Fibroblast of upper back skin (primary cell): ENCODE data around the gene NMRK2.
"Not testable (repeated sequence)": the region's sequence is repeated elsewhere in the genome, so short reads cannot be mapped to it uniquely, and the experiment has no call there.

Experiments used
- DNase-seq: peaks from one replicate; pipeline ENCODE4 v3.0.0-alpha.2; 2013

The NMRK2 gene, protein sequence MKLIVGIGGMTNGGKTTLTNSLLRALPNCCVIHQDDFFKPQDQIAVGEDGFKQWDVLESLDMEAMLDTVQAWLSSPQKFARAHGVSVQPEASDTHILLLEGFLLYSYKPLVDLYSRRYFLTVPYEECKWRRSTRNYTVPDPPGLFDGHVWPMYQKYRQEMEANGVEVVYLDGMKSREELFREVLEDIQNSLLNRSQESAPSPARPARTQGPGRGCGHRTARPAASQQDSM

DNA sequence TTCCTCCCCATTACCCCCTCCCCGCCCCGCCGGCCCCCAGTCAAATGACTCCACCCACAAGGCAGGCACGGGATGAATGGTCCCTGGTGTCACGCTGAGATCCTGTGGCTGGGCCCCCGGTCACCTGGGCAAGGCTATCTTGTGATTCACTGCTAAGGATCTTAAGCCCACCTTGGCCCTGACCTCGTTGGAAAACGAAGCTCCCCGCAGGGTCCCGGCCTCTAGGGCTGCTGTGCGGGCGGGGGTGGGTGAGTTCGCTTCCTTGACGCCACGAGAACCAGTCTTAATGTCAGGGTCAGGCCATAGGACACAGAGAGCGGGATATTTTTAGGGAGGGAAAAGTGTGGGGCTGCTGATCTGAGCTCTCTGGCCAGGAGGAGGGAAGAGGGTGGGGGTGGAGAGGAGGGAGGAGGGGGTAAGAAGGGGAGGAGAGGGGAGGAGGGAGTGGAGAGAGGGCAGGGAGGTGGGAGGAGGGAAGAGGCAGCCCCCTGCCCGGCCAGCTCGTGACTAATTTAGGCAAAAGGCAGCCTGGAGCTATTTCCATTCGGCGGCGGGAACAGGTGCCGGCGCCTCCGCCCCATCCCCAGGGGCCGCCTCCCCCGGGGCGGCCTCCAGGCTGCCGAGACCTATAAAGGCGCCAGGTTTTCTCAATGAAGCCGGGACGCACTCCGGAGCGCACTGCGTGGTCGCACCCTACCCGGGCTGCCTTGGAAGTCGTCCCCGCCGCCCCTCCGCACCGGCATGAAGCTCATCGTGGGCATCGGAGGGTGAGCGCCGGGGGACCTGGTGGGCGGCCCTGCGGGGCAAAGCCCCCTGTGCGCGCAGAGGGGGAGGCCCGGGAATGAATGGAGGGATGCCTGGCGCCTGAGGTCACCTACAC, at the start of gene NMRK2:
Gene NMRK2 (plus strand): TSS at position 139 of the 880 bp plus-strand sequence. CDS start 603 bp downstream, at position 742.
- no peak for DNase-seq

- DNase-seq = no peak
Measured at GRCh38 chr19:3890591-3890990, 42.3 kb upstream of the NMRK2 start.

GRCh38 chr19:3893509-3894179, 39.2 kb upstream of the NMRK2 start:
- no peak for DNase-seq

- not testable (repeated sequence) for DNase-seq
Measured at GRCh38 chr19:3894959-3895358, 37.9 kb upstream of the NMRK2 start.

GRCh38 chr19:3895788-3896187, 37.1 kb upstream of the NMRK2 start:
- DNase-seq = no peak

DNA sequence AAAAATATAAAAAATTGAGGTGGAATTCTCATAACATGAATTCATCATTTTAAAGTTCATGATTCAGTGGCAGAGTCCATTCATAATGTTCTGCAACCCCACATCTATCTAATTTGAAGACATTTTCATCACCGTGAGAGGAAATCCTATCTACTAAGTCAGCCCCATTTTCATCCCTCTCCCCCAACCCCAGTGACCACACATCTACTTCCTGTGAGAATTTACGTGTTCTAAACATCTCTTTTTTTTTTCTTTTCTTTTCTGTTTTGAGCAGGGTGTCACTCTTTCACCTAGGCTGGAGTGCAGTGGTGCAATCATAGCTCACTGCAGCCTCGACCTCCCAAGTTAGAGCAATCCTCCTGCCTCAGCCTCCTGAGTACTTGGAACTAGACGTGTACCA, 34.9 kb upstream of the NMRK2 start:
- no peak for DNase-seq

GRCh38 chr19:3898426-3898825, 34.4 kb upstream of the NMRK2 start:
- DNase-seq = no peak

DNA sequence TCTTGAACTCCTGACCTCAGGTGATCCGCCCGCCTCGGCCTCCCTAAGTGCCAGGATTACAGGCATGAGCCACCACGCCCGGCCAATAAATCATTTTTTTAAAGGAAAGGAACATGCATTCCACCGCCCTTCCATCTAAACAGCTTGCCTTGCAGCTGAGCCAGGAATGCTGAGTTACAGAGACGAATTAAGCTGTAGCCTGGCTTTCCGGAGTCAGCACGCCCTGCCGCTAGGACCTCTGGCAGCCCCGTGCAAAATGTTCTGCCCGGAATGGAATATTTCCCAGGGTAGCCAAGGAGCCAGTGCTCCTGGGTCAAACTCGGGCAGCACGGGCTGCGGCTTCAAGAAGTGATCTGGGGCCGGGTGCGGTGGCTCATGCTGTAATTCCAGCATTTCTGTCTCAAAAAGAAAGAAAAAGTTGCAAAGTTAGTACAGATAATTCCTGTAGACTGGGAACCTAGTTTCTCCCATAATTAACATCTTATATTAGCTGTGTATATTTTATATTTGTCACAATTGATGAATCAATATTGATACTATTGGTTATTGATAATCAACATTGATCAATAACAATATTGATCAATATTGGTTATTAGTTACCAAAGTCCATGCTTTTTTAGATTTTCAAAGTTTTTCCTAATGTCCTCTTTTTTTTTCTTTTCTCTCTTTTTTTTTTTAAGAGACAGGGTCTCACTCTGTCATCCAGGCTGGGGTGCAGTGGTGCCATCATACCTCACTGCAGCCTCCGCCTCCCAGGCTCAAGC, 33.2 kb upstream of the NMRK2 start:
- DNase-seq = no peak

- no peak for DNase-seq
Measured at GRCh38 chr19:3902317-3902973, 30.4 kb upstream of the NMRK2 start.

DNA sequence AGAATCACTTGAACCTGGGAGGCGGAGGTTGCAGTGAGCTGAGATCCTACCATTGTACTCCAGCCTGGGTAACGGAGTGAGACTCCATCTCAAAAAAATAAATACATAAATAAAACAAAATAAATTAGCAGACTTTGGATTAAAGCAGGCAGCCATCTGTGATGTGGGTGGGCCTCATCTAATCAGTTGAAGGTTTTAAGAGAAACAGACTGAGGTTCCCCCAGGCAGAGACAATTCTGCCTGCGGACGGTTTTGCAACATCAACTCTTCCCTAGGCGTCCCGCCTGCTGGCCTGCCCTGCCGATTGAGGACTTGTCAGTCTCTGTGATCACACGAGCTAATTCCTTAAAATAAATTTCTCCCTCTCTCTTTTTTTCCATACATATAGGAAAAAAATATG, 28.6 kb upstream of the NMRK2 start:
- no peak for DNase-seq

DNA sequence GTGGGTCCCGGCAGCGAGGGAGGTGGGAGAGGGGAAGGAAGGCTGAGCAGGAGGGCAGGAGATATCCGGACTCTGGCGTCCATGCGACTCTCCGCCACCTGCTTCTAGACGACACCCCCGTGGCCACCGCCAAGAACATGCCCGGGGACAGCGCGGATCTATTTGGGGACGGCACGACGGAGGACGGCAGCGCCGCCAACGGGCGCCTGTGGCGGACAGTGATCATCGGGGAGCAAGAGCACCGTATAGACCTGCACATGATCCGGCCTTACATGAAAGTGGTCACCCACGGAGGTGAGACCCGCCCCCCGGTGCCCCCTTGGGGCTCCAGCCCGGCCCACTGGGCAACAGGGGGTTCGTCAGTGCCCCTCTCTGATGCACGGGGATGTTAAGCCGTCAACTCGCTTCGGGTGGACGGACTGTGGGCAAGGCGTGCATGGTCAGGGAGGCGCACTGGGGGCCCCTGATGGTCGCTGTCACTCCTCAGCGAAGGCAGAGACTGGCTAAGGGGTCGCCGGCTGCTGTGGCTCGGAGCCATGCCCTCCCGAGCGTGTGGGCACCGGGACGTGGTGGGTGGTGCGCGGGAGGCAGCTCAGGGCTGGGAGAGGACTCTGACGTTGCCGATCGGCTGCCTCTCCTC, 25.1 kb upstream of the NMRK2 start:
- no peak for DNase-seq

DNA sequence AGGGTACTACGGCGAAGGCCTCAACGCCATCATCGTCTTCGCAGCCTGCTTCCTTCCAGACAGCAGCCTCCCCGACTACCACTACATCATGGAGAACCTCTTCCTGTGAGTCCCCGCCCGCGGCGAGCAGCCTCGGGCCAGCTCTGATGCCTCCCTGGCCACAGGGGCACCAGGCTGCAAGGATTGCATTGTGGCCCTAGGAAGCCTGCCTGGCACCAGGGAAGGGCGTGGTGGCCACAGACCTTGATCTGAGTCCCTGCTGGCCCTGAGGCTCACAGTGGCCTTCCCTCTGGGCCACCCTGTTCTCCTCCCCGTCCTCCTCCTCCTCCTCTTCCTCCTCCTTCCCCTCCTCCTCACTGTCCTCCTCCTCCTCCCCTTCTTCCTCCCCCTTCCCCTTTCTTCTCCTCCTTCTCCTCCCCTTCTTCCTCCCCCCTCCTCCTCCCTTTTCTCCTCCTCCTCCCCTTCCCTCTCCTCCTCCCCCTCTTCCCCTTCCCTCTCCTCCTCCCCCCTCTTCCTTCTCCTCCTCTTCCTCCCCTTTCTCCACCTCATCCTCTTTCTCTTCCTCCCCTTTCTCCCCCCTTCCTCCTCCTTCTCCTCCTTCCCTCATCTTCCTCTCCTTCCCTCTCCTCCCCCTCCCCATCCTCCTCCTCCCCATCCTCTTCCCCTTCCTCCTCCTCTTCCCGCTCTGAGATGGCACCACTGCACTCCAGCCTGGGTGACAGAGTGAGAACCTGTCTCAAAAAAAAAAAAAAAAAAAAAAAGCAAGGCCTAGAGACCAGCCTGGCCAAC, 24.4 kb upstream of the NMRK2 start:
- DNase-seq = no peak

DNA sequence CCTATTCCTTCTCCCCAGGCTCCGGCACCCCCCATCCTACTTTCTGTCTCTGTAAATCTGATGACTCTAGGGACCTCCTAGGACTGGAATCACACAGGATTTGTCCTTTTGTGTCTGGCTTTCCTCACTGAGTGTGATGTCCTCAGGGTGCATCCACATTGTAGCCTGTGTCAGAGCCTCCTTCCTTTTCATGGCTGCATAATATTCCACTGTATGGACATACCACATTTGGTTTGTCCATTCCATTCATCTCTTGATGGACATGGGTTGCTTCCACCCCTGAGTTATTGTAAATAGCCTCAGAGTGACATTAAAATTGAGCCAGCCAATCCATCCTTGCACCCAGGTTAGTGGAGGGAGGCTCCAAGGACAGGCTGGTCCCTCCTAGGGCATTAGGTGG, 22.8 kb upstream of the NMRK2 start:
- no peak for DNase-seq

GRCh38 chr19:3914199-3914598, 18.7 kb upstream of the NMRK2 start:
- DNase-seq = no peak

GRCh38 chr19:3916033-3916432, 16.8 kb upstream of the NMRK2 start:
- no peak for DNase-seq

DNA sequence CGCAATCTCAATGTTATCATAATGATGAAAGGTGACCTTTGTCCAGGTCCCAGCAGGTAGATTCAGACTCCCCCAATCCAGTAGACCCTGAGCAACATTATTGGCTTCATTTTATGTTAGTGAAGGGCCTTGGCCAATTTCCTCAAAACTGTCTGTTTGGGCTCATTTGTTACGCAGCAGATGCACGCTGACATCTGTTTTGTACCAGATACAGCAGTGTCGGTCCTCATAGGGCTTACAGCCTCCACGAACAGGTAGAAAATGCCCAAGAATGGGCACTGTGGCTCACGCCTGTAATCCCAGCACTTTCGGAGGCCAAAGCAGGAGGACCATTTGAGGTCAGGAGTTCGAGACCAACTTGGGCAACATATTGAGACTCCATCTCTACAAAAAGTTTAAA, 13.1 kb upstream of the NMRK2 start:
- DNase-seq = no peak

DNA sequence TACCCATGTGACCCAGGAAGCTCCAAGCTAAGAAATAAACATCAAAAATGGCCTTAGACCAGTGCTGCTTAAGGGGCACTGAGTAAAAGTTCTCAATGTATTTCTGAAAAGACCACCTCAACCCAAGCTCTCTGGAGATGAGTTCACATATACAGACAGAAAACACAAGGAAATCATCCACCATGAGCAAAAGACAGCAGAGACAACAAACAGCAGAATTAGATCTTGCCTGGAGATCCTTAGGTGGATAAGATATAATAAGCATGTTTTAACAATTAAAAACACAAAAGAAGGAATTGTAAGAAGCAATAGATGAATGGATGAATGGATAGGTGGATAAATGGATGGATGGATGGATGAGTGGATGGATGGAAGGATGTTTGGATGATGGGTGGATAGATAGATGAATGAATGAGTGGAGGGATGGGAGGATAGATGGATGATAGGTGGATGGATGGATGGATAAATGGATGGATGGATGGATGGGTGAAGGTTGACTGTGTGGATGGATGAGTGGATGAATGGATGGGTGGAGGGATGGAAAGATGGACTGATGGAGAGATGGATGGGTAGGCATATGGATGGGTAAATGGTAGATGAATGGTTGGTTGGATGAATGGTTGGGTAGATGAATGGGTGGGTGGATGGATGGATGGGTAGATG, 9.6 kb upstream of the NMRK2 start:
- no peak for DNase-seq

DNA sequence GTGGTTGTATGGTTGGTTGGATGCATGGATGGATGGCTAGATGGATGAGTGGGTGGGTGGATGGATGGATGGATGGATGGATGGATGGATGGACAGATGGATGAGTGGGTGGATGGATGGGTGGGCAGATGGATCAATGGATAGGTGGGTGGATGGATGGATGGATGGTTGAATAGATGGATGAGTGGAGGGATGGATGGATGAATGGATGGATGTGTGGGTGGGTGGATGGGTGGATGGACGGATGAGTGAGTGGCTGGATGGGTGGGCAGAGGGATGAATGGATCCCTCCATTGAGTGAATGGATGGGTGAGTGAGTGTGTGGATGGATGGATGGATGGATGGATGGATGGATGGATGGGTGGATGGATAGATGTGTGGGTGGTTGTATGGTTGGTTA, 9.0 kb upstream of the NMRK2 start:
- no peak for DNase-seq

DNA sequence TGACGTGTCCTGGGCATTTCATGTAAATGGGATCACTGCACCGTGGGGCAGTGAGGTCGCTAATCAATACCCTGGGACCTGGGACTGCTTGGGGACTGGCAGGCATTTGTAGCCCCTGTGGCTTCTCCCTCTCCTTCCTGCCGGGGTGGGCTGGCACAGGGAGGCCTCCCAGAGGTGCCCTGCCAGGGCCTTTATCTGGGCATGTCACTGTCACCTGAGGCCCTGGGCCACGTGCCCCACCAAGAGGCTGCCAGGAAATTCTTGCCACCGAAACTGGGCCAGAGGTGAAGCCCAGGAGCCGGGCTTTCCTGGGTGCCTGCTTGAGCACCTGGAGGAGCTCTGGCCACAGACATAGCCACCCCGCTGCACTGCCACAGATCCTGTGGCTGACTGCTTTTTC, 1.8 kb upstream of the NMRK2 start:
- DNase-seq = no peak
